ENCODE measurements around the gene MAD1L1.
A peak's percentile ranks its signal among the peaks of the same experiment; 100 is the strongest.

Gene MAD1L1

DNA sequence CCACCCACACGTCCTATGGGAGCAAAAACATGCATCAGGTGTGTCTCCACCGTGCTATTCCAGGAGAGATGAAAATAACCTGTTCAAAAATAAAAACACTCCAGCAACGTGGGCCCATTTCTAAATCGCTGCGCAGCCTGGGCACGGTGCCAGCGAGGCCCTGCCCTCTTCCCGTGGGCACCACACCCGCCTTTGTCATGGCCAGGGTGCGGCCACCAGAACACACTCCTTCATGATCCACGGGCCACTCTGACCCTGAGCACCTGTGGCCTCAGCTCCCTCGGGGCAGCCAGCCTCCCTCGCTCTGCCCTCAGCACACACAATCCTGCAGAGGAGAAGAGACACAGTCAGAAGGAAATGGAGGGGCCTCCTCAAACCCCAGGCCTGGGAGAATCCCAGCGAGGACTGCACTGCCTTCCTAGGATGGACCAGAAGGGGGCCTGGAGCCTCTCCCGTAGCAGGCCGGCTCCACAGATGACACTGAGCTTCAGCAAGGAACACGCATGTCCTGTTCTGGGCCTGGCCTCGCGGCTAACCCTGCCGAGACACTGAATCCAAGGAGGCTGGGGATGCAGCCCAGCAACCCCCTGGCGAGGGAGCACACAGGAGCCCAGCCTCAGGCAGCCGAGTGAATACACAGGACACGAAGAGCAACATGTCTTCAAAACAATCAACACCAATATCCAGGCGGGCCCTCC lies 169.0 kb downstream of the MAD1L1 start:
- ATAC-seq = peak; percentile 47
- TF ChIP-seq, protein P1, sequence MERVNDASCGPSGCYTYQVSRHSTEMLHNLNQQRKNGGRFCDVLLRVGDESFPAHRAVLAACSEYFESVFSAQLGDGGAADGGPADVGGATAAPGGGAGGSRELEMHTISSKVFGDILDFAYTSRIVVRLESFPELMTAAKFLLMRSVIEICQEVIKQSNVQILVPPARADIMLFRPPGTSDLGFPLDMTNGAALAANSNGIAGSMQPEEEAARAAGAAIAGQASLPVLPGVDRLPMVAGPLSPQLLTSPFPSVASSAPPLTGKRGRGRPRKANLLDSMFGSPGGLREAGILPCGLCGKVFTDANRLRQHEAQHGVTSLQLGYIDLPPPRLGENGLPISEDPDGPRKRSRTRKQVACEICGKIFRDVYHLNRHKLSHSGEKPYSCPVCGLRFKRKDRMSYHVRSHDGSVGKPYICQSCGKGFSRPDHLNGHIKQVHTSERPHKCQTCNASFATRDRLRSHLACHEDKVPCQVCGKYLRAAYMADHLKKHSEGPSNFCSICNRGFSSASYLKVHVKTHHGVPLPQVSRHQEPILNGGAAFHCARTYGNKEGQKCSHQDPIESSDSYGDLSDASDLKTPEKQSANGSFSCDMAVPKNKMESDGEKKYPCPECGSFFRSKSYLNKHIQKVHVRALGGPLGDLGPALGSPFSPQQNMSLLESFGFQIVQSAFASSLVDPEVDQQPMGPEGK (CRISPR knock-in tag; IDR thresholded peaks at IDR 0.05; ENCODE audit: borderline replicate concordance) = no peak
- TF ChIP-seq ZC3H10 (CRISPR knock-in tag; IDR thresholded peaks at IDR 0.05) (no peak), ISL1 (CRISPR knock-in tag; IDR thresholded peaks at IDR 0.05) (no peak), PPARA (CRISPR knock-in tag; IDR thresholded peaks at IDR 0.05; ENCODE audit: borderline replicate concordance) (no peak), ZNF565 (CRISPR knock-in tag; conservative IDR thresholded peaks at IDR 0.05; ENCODE audit: low read depth) (no peak), ARNTL (CRISPR knock-in tag; IDR thresholded peaks at IDR 0.05; ENCODE audit: borderline replicate concordance, low read depth) (no peak), SNAI2 (CRISPR knock-in tag; IDR thresholded peaks at IDR 0.05) (no peak), ZFP3 (CRISPR knock-in tag; IDR thresholded peaks at IDR 0.05) (no peak), OSR1 (CRISPR knock-in tag; IDR thresholded peaks at IDR 0.05) (no peak), GLIS3 (CRISPR knock-in tag; IDR thresholded peaks at IDR 0.05) (no peak), ZFP30 (CRISPR knock-in tag; IDR thresholded peaks at IDR 0.05) (no peak), TCF4 (CRISPR knock-in tag; IDR thresholded peaks at IDR 0.05; ENCODE audit: borderline replicate concordance) (no peak), ZNF70 (CRISPR knock-in tag; IDR thresholded peaks at IDR 0.05) (no peak), CSDC2 (CRISPR knock-in tag; IDR thresholded peaks at IDR 0.05) (no peak), CREB5 (CRISPR knock-in tag; IDR thresholded peaks at IDR 0.05; ENCODE audit: low read depth) (no peak), ZNF8 (CRISPR knock-in tag; IDR thresholded peaks at IDR 0.05) (no peak), BACH2 (CRISPR knock-in tag; IDR thresholded peaks at IDR 0.05; ENCODE audit: borderline replicate concordance) (no peak), TOX (CRISPR knock-in tag; IDR thresholded peaks at IDR 0.05; ENCODE audit: borderline replicate concordance) (no peak)
- TF ChIP-seq, protein P2, sequence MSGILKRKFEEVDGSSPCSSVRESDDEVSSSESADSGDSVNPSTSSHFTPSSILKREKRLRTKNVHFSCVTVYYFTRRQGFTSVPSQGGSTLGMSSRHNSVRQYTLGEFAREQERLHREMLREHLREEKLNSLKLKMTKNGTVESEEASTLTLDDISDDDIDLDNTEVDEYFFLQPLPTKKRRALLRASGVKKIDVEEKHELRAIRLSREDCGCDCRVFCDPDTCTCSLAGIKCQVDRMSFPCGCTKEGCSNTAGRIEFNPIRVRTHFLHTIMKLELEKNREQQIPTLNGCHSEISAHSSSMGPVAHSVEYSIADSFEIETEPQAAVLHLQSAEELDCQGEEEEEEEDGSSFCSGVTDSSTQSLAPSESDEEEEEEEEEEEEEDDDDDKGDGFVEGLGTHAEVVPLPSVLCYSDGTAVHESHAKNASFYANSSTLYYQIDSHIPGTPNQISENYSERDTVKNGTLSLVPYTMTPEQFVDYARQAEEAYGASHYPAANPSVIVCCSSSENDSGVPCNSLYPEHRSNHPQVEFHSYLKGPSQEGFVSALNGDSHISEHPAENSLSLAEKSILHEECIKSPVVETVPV (CRISPR knock-in tag; IDR thresholded peaks at IDR 0.05) = no peak
- TF ChIP-seq, protein P3, sequence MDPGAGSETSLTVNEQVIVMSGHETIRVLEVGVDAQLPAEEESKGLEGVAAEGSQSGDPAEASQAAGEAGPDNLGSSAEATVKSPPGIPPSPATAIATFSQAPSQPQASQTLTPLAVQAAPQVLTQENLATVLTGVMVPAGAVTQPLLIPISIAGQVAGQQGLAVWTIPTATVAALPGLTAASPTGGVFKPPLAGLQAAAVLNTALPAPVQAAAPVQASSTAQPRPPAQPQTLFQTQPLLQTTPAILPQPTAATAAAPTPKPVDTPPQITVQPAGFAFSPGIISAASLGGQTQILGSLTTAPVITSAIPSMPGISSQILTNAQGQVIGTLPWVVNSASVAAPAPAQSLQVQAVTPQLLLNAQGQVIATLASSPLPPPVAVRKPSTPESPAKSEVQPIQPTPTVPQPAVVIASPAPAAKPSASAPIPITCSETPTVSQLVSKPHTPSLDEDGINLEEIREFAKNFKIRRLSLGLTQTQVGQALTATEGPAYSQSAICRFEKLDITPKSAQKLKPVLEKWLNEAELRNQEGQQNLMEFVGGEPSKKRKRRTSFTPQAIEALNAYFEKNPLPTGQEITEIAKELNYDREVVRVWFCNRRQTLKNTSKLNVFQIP (CRISPR knock-in tag; IDR thresholded peaks at IDR 0.05; ENCODE audit: borderline replicate concordance, low read depth) = no peak

GRCh38 chr7:2062648-2063047 lies 170.1 kb downstream of the MAD1L1 start:
- ATAC-seq = no peak
- no peak for TF ChIP-seq GLIS3 (CRISPR knock-in tag; IDR thresholded peaks at IDR 0.05)

DNA sequence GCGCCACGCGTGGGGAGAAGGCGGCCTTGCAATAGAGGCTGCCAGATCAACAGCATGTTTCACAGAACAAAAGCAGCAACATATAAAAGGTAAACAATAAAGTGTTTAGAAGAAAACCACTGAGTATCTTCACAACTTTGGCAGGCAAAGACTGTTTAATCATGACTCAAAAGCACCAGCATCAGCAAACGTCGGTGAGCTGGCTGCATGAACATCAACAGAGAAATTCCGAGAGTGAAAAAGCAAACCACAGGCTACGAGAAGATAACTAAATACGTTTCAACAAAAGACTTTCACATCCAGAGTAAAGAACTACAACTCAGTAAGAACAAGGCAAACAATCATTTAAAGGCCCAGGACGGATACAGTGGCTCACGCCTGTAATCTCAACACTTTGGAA lies 172.0 kb downstream of the MAD1L1 start:
- no peak for ATAC-seq
- TF ChIP-seq SNAI2 (CRISPR knock-in tag; IDR thresholded peaks at IDR 0.05) (no peak), ZC3H10 (CRISPR knock-in tag; IDR thresholded peaks at IDR 0.05) (no peak), GLIS3 (CRISPR knock-in tag; IDR thresholded peaks at IDR 0.05) (no peak), ZFP3 (CRISPR knock-in tag; IDR thresholded peaks at IDR 0.05) (no peak), ZNF565 (CRISPR knock-in tag; conservative IDR thresholded peaks at IDR 0.05; ENCODE audit: low read depth) (no peak)
- TF ChIP-seq, protein P2 (CRISPR knock-in tag; IDR thresholded peaks at IDR 0.05) = no peak

Measured in SK-N-SH treated with all-trans-retinoic acid at 6 μM for 48 hours (cell line).